NCI-H345 treated with DMSO at 0.1 percent for 48 hours (cell line): Measurements from ENCODE around the gene PDZD2.
"Not testable (repeated sequence)": the region's sequence is repeated elsewhere in the genome, so short reads cannot be mapped to it uniquely, and the experiment has no call there.

Experiments used
- DNase-seq: peaks from one replicate; lab custom pipeline; 2025; ENCODE audit not compliant: unreplicated experiment; lab: John Stamatoyannopoulos, UW

The PDZD2 gene

DNA sequence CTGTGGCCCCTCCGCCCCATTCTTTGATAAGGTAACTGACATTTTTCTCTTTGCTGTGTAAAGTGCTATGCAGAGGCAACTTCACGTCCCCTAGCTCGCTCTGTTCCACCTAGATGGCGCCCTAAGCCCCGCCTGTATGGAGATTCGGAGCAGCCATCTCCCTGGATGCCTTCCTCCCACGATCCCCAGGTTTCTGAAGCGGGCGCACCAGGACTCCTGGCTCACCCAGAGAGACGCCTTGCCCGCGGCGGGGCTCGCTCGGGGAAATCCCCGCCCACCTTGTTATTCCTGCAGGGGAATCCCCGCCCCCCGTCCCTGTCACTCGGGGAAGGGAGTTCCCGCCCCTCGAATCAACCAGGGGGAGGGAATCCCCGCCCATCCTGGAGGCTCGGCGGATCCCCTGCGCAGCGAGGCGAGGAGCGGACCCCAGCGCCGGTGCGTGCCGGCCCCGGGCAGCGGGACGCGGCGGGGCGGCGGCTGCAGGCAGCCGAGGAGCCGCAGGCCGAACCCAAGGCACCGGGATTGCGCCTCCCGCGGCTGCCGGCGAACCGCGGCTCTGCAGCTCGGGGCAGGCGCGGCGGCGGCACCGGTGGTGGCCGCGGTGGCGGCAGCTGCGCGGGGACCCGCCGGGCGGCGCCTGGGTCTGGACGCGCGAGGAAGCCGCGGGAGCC is at the start of gene PDZD2:
TSS of gene PDZD2 (plus strand) at position 384 of the 671 bp plus-strand sequence.
- DNase-seq: peak; percentile 82

- DNase-seq: no peak
Measured at GRCh38 chr5:31593665-31594064, 45.3 kb upstream of the PDZD2 start.

DNA sequence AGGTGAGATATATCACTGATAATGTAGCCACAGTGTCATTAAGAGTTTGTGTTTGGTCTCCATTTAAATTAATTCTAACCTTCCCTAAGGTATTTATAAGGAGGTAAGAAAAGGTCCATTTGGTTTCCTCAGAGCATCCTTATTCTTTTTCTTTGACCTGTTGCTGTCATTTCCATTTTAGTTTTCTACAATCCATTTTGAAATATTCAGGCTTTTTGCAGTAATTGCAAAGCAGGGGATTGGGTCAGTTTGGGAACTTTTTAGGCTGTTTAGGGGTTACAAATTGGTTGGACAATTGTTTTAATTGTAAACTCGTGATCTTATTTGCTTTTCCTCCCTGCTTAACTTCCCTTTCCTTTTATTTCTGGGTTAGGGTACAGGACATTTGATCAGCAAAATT is 42.6 kb upstream of the PDZD2 start:
- no peak for DNase-seq

GRCh38 chr5:31598640-31599611 is 40.0 kb upstream of the PDZD2 start:
- DNase-seq: no peak

- DNase-seq: not testable (repeated sequence)
Measured at GRCh38 chr5:31602305-31602704, 36.6 kb upstream of the PDZD2 start.

GRCh38 chr5:31604240-31604639 is 34.7 kb upstream of the PDZD2 start:
- DNase-seq: no peak

- no peak for DNase-seq
Measured at GRCh38 chr5:31604644-31605043, 34.3 kb upstream of the PDZD2 start.

- no peak for DNase-seq
Measured at GRCh38 chr5:31605920-31606319, 33.0 kb upstream of the PDZD2 start.

GRCh38 chr5:31607546-31607945 is 31.4 kb upstream of the PDZD2 start:
- DNase-seq: no peak

DNA sequence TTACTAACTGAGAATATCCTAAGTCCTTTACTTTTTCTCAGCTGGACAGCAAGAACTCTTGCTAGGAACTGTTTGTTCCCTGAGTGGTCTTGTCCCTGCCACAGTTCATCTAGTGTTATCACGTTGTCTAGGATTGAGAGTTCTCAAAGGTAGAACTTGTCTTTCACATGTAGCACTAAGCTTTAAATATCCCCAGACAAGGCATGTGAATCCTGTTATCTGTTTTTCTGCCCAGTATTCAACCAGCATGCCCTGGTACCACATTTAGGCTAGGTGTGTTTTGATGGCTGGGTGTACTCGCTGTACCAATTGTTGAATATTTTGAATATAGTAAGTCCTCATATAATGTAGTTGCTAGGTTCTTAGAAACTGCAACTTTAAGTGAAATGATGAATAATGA is 27.9 kb upstream of the PDZD2 start:
- DNase-seq: no peak

- DNase-seq: no peak
Measured at GRCh38 chr5:31613651-31614050, 25.3 kb upstream of the PDZD2 start.

GRCh38 chr5:31614151-31615020 is 24.5 kb upstream of the PDZD2 start:
- no peak for DNase-seq

GRCh38 chr5:31617867-31618266 is 21.1 kb upstream of the PDZD2 start:
- DNase-seq: no peak

- no peak for DNase-seq
Measured at GRCh38 chr5:31620026-31620425, 18.9 kb upstream of the PDZD2 start.

GRCh38 chr5:31623249-31623648 is 15.7 kb upstream of the PDZD2 start:
- no peak for DNase-seq

GRCh38 chr5:31625394-31625793 is 13.5 kb upstream of the PDZD2 start:
- no peak for DNase-seq

DNA sequence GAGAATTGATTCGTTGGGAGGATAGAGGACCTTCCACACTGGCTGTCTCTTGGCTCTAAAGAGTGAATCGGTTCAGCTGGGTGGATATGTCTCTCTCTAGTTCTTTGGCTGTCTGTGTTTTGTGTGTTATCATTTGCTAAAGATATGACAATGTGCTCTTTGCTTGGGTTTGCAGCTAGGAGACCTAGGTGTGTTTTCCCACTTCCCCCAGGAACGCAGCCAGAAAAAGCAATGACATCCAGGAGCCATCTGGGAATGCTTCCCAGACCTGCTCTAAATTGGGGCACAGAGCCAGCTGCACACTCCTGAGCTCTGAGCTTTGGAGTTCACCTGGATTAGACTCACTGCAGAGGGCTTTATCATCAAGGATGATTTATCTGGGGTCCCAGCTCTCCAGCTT is 12.8 kb upstream of the PDZD2 start:
- DNase-seq: no peak

GRCh38 chr5:31626604-31627234 is 12.2 kb upstream of the PDZD2 start:
- DNase-seq: no peak

- no peak for DNase-seq
Measured at GRCh38 chr5:31630931-31631330, 8.0 kb upstream of the PDZD2 start.

DNA sequence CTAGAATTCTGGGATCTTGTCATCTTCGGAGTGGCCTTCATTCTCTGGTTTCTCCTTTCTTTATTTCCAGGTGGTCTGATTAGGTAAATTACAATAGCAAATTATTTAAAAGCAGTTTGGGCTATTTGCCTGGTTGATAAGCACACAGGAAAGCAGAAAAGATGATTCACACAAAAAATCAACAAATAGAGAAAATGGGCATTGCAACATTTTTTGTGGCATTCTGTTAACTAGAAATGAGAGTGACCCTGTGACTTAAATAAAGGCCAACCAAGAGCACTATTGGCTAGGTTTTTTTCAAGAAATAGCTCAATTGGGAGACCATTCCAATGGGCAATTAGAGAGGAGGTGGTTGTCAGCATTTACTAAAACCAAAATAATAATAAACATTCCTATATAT is 6.5 kb upstream of the PDZD2 start:
- no peak for DNase-seq

GRCh38 chr5:31635446-31635845 is 3.5 kb upstream of the PDZD2 start:
- DNase-seq: no peak
